Breast epithelium (tissue), 4 donors: ENCODE measurements around the gene ADIPOR1. TPM values are rescaled to one million over a fixed set of nuclear protein-coding genes. Genes with fewer than 3 reads are reported as not detected.
A peak's percentile ranks its signal among the peaks of the same experiment; 100 is the strongest.

Experiments
- DNase-seq, 2 donors: peaks; one replicate each; pipeline ENCODE4 v3.0.0-alpha.2; 2019; ENCODE audit warnings: low spot score in 2 of 2
- H3K27ac ChIP-seq, 2 donors: fragments of 200-600 bp; sonication (generic) in 1 of 2; one replicate each; pipeline ENCODE4 v1.5.1; 2016 to 2019; ENCODE audit warnings: mild to moderate bottlenecking in 1 of 2
- H3K27me3 ChIP-seq, 2 donors: fragments of 200-600 bp; sonication (generic) in 1 of 2; one replicate each; pipeline versions ENCODE4 v1.5.1 to v1.6.0; 2017 to 2019; ENCODE audit warnings: control low read depth in 1 of 2, mild to moderate bottlenecking in 1 of 2
- H3K36me3 ChIP-seq: fragments of 200-600 bp; one replicate; pipeline ENCODE4 v1.5.1; 2019
- H3K4me1 ChIP-seq, 2 donors: fragments of 200-600 bp; sonication (generic); one replicate each; pipeline ENCODE4 v1.5.1; 2016 to 2019; ENCODE audit warnings: control low read depth in 1 of 2
- H3K4me3 ChIP-seq, 3 donors: fragments of 200-600 bp; sonication (generic); 1 replicate in 2 of 3; 2 replicates in 1 of 3; pipeline ENCODE4 v1.5.1; 2016 to 2019; ENCODE audit warnings: mild to moderate bottlenecking in 3 of 3, moderate library complexity in 2 of 3
- H3K9me3 ChIP-seq, 2 donors: fragments of 200-600 bp; sonication (generic) in 1 of 2; one replicate each; pipeline ENCODE4 v1.5.1; 2016 to 2019; ENCODE audit warnings: control low read depth in 1 of 2
- POLR2A ChIP-seq: fragments of 450-650 bp; IDR thresholded peaks from one replicate; pipeline ENCODE4 v1.6.1; 2016; ENCODE audit warnings: antibody characterized with exemption, mild to moderate bottlenecking, moderate library complexity
- POLR2AphosphoS5 ChIP-seq, 3 donors: sonication (generic); formaldehyde crosslinking; IDR thresholded peaks; one replicate each; pipeline ENCODE4 v1.6.1; 2017; ENCODE audit warnings: antibody characterized with exemption in 3 of 3
- intact Hi-C: fragments of 100-400 bp; cut with DNase I; formaldehyde crosslinking; loops from one replicate; pipeline ENCODE4 v1.15.1; 2023; ENCODE audit warnings: low total_unique reads
- total RNA-seq, 3 donors: library from RNA; depleted of rRNA; stranded (reverse); fragments of >200 nt; gene quantifications; one replicate each; pipeline ENCODE4 v1.1.0, GENCODE V29; 2016
- TF ChIP-seq, protein P1 (sequence below), 3 donors: fragments of 450-650 bp; IDR thresholded peaks; one replicate each; pipeline ENCODE4 v1.5.1; 2016 to 2017; ENCODE audit warnings: antibody characterized with exemption in 3 of 3, mild to moderate bottlenecking in 3 of 3, moderate library complexity in 3 of 3

The ADIPOR1 gene
- total RNA-seq, 3 donors from 2014 or later, result 87.2 to 143 (median 87.5) TPM

DNA sequence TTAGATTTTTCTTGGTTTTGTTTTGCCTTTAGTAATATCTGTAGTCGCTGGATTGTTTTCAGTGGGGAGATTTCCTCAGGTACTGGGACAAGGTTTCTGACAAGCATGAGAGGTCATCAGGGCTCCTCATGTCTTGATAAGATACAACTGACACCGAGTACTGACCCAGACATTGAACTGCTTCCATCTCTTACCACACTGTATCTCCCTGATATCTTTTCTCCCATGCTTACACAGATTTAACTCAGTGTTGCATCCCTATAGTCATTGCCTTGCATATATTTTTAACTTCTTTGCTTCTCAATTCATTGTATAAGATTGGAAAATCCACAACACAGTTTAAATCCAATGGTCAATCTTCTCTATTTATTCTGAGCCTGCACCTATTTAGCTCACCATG lies 21.3 kb upstream of the ADIPOR1 start:
- Histone ChIP-seq H3K36me3 (no peaks in the 10 kb centered on the region), H3K4me1 (no peaks in the 10 kb centered on the region), H3K27me3 (no peaks in the 10 kb centered on the region), H3K4me3 (no peak overlapping the region), H3K27ac (no peak overlapping the region), H3K9me3 (no peaks in the 10 kb centered on the region)
- TF ChIP-seq POLR2A (no peak), POLR2AphosphoS5 (IDR thresholded peaks at IDR 0.05) (no peak)
- TF ChIP-seq, protein P1, sequence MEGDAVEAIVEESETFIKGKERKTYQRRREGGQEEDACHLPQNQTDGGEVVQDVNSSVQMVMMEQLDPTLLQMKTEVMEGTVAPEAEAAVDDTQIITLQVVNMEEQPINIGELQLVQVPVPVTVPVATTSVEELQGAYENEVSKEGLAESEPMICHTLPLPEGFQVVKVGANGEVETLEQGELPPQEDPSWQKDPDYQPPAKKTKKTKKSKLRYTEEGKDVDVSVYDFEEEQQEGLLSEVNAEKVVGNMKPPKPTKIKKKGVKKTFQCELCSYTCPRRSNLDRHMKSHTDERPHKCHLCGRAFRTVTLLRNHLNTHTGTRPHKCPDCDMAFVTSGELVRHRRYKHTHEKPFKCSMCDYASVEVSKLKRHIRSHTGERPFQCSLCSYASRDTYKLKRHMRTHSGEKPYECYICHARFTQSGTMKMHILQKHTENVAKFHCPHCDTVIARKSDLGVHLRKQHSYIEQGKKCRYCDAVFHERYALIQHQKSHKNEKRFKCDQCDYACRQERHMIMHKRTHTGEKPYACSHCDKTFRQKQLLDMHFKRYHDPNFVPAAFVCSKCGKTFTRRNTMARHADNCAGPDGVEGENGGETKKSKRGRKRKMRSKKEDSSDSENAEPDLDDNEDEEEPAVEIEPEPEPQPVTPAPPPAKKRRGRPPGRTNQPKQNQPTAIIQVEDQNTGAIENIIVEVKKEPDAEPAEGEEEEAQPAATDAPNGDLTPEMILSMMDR (IDR thresholded peaks at IDR 0.05), result no peak
- no peak for DNase-seq
- intact Hi-C loops, result no loop called here

DNA sequence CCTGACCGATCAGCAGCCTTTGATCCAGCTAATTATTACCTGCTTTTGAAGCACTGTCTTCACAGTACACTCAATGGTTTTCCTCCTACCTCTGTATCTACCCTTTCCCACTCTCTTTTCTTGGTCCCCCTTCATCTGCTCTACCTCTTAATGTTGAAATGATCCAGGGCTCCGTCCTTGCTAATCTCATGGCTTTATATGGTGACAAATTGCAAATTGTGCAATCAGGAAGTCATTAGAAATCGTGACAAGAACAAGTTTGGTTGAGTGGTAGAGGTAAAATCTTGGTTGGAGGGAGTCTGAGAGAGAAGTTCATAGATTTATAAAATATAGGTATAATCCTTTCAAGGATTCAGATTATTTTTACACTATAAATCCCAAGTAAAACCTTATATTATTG lies 18.5 kb upstream of the ADIPOR1 start:
- intact Hi-C loops, result loop anchor here (2.0 kb wide), 1 partner anchor 78 kb away; no protein-coding TSS in a partner anchor
- Histone ChIP-seq H3K4me3 (no peak overlapping the region), H3K36me3 (no peaks in the 10 kb centered on the region), H3K4me1 (no peaks in the 10 kb centered on the region), H3K27me3 (no peaks in the 10 kb centered on the region), H3K9me3 (no peaks in the 10 kb centered on the region), H3K27ac (no peak overlapping the region)
- no peak for DNase-seq
- TF ChIP-seq POLR2AphosphoS5 (IDR thresholded peaks at IDR 0.05), result no peak
- TF ChIP-seq, protein P1 (IDR thresholded peaks at IDR 0.05), result no peak
- no peak for TF ChIP-seq POLR2A

DNA sequence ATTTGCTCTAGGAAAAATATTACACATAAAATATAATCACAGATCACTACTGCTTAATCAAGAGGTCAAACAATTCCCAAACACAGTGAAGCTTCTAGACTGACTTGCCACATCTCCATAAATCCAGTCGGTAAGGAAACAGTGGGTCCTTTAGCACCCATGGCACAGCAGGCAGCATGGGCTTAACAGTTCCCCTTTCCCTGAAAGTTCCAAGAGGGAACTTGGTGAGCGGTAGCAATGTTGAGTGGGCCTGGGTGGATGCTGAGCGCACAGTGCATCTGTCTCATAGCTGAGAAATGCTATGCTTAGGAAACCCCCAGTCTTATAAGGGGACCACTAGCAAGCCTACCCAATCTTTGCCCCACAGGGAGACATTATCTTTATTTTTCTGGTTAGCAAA lies 16.7 kb upstream of the ADIPOR1 start:
- H3K27ac ChIP-seq, result no peak overlapping the region
- H3K4me3 ChIP-seq, result no peak overlapping the region
- intact Hi-C loops, result no loop called here
- no peaks in the 10 kb centered on the region for H3K36me3 ChIP-seq
- TF ChIP-seq POLR2A (no peak), POLR2AphosphoS5 (IDR thresholded peaks at IDR 0.05) (no peak)
- TF ChIP-seq, protein P1 (IDR thresholded peaks at IDR 0.05), result no peak
- DNase-seq, result no peak
- H3K4me1 ChIP-seq, result no peaks in the 10 kb centered on the region
- H3K9me3 ChIP-seq, result no peaks in the 10 kb centered on the region
- no peaks in the 10 kb centered on the region for H3K27me3 ChIP-seq

DNA sequence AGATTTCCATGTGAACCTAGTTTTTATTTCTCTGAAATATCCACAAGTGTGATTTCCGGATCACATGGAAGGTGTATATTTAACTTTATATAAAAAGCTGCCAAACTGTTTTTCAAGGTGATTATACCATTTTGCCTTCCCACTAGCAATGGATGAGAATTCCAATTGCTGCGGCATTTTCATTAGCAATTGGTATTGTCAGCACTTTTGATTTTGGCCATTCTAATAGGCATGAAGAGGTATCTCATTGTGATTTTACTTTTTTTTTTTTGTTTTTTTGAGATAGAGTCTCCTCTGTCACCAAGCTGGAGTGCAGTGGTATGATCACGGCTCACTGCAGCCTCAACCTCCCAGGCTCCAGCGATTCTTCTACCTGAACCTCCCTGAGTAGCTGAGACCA lies 13.9 kb upstream of the ADIPOR1 start:
- Histone ChIP-seq H3K27me3 (no peaks in the 10 kb centered on the region), H3K36me3 (no peaks in the 10 kb centered on the region), H3K9me3 (no peaks in the 10 kb centered on the region), H3K4me3 (no peak overlapping the region), H3K4me1 (no peaks in the 10 kb centered on the region), H3K27ac (no peak overlapping the region)
- DNase-seq, result no peak
- intact Hi-C loops, result no loop called here
- TF ChIP-seq POLR2A (no peak), POLR2AphosphoS5 (IDR thresholded peaks at IDR 0.05) (no peak)
- TF ChIP-seq, protein P1 (IDR thresholded peaks at IDR 0.05), result no peak

DNA sequence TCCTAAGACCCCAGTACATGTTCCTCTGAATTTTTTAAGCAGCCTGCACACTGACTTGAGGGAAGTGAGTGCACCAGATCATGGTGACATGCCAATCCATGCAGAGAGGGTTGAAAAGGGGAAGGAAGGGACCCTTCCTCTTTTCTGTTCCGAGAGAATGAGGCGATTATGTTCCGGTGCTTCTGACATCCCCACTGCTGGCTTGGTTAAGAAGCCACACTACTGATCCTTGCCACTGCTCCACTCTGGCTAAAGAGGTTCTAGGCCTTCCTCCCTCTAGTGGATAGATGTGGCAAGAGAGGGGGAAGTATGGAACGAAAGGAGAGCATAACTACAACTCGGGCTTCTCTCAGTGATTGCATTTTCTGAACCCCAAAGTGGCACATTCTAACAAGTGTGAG lies 10.8 kb upstream of the ADIPOR1 start:
- no peaks in the 10 kb centered on the region for H3K27me3 ChIP-seq
- no peak overlapping the region for H3K4me3 ChIP-seq
- peaks cover 0 to 9% of the 10 kb centered on the region in 2 donors for H3K4me1 ChIP-seq
- DNase-seq, result peak in 1 of 2 donors; percentile 33
- H3K27ac ChIP-seq, result peak overlapping the region; percentile 7 to 25
- TF ChIP-seq, protein P1 (IDR thresholded peaks at IDR 0.05), result peak; percentile 66 to 75 (median 69)
- TF ChIP-seq POLR2AphosphoS5 (IDR thresholded peaks at IDR 0.05) (peak in 1 of 3 donors; percentile 18), POLR2A (no peak)
- intact Hi-C loops, result no loop called here
- no peaks in the 10 kb centered on the region for H3K9me3 ChIP-seq
- no peaks in the 10 kb centered on the region for H3K36me3 ChIP-seq
